GM12878 (cell line): ENCODE measurements around the gene FGGY. TPM values are rescaled to one million over a fixed set of nuclear protein-coding genes. Genes with fewer than 3 reads are reported as not detected.

Experiments used
- BCL11A ChIP-seq: IDR thresholded peaks from 2 replicates; pipeline ENCODE4 v1.6.1; 2011; ENCODE audit warnings: low read depth, low read length
- GABPA ChIP-seq: IDR thresholded peaks from 2 replicates; pipeline ENCODE4 v1.6.1; 2014; ENCODE audit warnings: antibody characterized with exemption, low read depth, mild to moderate bottlenecking, inconsistent platforms
- MTA3 ChIP-seq: IDR thresholded peaks from 2 replicates; pipeline ENCODE4 v1.6.1; 2012; ENCODE audit warnings: low read length, inconsistent platforms, borderline replicate concordance
- SIX5 ChIP-seq: IDR thresholded peaks from 2 replicates; pipeline ENCODE4 v1.6.1; 2011; ENCODE audit warnings: mild to moderate bottlenecking, low read depth, low read length, moderate library complexity; ENCODE audit not compliant: severe bottlenecking
- polyA plus RNA-seq, 11 experiments: library from polyadenylated mRNA; depleted of rRNA in 4 of 11; unstranded in 6 of 11; stranded (reverse) in 5 of 11; fragments of >200 nt; fragmentation: Nextera tagmentation in 4 of 11; fragmentation: Illumina TruSeq in 1 of 11; extraction: Ambion mirVana in 4 of 11; extraction: Trizol in 1 of 11; gene quantifications; 1 replicate in 1 of 11; 2 replicates in 10 of 11; pipeline versions ENCODE4 v1.2.1 to v1.2.3, GENCODE V29; 2011 to 2016; ENCODE audit warnings: inconsistent platforms in 2 of 11, missing spikeins in 2 of 11, low read depth in 1 of 11
- total RNA-seq, 4 experiments: library from RNA; depleted of rRNA in 3 of 4; stranded (reverse); fragments of >200 nt in 3 of 4; fragmentation: Illumina TruSeq in 1 of 4; extraction: Trizol in 1 of 4; gene quantifications; 2 replicates each; pipeline versions ENCODE4 v1.2.1 to v1.2.3, GENCODE V29; 2013 to 2021
- TF ChIP-seq, protein P1 (sequence below): IDR thresholded peaks from 2 replicates; pipeline ENCODE4 v1.6.1; 2011; ENCODE audit warnings: borderline replicate concordance, low read depth, mild to moderate bottlenecking, moderate library complexity, low read length; ENCODE audit not compliant: insufficient read depth, poor library complexity, severe bottlenecking
- TF ChIP-seq, protein P2 (sequence below): fragments of 450-650 bp; formaldehyde crosslinking; IDR thresholded peaks from 2 replicates; pipeline ENCODE4 v1.4.0; 2022; ENCODE audit warnings: mild to moderate bottlenecking, moderate library complexity
- TF ChIP-seq, protein P3 (sequence below): fragments of 450-650 bp; IDR thresholded peaks from 2 replicates; pipeline ENCODE4 v1.6.1; 2016; ENCODE audit warnings: mild to moderate bottlenecking, moderate library complexity, borderline replicate concordance

Gene FGGY
- total and polyA plus RNA-seq, 10 of the 15 experiments (the other 5 are each of a cell fraction or from before 2014, with no cell fraction given): 6.2 to 11.9 (median 7.5) TPM

DNA sequence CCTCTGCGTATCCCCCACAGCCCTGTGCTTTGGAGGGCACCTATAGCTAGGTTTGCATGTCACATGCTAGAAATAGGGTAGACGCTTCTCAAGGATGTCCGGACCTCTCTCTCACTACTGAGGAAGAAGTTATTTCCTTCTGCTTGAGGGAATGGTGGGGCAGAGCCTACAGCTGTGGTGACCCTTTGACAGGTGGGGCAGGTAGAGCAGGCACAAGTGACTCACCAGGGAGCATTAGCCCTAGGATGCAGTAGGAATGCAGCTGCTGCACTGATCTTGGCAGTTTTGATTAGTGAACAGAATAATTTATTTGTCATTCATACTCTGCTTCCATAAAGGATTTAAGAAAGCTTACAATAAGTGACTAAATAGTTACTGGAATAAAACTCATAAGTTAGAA is 388.2 kb downstream of the FGGY start (continued):
- TF ChIP-seq, protein P1, sequence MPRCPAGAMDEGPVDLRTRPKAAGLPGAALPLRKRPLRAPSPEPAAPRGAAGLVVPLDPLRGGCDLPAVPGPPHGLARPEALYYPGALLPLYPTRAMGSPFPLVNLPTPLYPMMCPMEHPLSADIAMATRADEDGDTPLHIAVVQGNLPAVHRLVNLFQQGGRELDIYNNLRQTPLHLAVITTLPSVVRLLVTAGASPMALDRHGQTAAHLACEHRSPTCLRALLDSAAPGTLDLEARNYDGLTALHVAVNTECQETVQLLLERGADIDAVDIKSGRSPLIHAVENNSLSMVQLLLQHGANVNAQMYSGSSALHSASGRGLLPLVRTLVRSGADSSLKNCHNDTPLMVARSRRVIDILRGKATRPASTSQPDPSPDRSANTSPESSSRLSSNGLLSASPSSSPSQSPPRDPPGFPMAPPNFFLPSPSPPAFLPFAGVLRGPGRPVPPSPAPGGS: no peak
- TF ChIP-seq BCL11A (no peak), SIX5 (no peak), MTA3 (no peak), GABPA (no peak)
- TF ChIP-seq, protein P2, sequence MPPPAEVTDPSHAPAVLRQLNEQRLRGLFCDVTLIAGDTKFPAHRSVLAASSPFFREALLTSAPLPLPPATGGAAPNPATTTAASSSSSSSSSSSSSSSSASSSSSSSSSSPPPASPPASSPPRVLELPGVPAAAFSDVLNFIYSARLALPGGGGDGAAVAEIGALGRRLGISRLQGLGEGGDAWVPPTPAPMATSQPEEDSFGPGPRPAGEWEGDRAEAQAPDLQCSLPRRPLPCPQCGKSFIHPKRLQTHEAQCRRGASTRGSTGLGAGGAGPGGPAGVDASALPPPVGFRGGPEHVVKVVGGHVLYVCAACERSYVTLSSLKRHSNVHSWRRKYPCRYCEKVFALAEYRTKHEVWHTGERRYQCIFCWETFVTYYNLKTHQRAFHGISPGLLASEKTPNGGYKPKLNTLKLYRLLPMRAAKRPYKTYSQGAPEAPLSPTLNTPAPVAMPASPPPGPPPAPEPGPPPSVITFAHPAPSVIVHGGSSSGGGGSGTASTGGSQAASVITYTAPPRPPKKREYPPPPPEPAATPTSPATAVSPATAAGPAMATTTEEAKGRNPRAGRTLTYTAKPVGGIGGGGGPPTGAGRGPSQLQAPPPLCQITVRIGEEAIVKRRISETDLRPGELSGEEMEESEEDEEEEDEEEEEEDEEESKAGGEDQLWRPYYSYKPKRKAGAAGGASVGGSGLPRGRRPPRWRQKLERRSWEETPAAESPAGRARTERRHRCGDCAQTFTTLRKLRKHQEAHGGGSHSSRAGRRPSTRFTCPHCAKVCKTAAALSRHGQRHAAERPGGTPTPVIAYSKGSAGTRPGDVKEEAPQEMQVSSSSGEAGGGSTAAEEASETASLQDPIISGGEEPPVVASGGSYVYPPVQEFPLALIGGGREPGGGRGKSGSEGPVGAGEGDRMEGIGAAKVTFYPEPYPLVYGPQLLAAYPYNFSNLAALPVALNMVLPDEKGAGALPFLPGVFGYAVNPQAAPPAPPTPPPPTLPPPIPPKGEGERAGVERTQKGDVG (CRISPR knock-in tag): no peak
- TF ChIP-seq, protein P3, sequence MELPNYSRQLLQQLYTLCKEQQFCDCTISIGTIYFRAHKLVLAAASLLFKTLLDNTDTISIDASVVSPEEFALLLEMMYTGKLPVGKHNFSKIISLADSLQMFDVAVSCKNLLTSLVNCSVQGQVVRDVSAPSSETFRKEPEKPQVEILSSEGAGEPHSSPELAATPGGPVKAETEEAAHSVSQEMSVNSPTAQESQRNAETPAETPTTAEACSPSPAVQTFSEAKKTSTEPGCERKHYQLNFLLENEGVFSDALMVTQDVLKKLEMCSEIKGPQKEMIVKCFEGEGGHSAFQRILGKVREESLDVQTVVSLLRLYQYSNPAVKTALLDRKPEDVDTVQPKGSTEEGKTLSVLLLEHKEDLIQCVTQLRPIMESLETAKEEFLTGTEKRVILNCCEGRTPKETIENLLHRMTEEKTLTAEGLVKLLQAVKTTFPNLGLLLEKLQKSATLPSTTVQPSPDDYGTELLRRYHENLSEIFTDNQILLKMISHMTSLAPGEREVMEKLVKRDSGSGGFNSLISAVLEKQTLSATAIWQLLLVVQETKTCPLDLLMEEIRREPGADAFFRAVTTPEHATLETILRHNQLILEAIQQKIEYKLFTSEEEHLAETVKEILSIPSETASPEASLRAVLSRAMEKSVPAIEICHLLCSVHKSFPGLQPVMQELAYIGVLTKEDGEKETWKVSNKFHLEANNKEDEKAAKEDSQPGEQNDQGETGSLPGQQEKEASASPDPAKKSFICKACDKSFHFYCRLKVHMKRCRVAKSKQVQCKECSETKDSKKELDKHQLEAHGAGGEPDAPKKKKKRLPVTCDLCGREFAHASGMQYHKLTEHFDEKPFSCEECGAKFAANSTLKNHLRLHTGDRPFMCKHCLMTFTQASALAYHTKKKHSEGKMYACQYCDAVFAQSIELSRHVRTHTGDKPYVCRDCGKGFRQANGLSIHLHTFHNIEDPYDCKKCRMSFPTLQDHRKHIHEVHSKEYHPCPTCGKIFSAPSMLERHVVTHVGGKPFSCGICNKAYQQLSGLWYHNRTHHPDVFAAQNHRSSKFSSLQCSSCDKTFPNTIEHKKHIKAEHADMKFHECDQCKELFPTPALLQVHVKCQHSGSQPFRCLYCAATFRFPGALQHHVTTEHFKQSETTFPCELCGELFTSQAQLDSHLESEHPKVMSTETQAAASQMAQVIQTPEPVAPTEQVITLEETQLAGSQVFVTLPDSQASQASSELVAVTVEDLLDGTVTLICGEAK: no peak
